PC-3 (cell line): ENCODE data around the gene RIMKLA.

ENCODE experiments used
- EZH2 ChIP-seq: fragments of 300-600 bp; sonication (generic); IDR thresholded peaks from one replicate; pipeline ENCODE4 v1.6.1; 2017; ENCODE audit warnings: antibody characterized with exemption, mild to moderate bottlenecking, low read length; ENCODE audit not compliant: unreplicated experiment
- TF ChIP-seq, protein P1 (sequence below): fragments of 300-600 bp; sonication (generic); conservative IDR thresholded peaks from 2 replicates; pipeline ENCODE4 v1.5.1; 2017; ENCODE audit warnings: antibody characterized with exemption, low read depth, mild to moderate bottlenecking, low read length

DNA sequence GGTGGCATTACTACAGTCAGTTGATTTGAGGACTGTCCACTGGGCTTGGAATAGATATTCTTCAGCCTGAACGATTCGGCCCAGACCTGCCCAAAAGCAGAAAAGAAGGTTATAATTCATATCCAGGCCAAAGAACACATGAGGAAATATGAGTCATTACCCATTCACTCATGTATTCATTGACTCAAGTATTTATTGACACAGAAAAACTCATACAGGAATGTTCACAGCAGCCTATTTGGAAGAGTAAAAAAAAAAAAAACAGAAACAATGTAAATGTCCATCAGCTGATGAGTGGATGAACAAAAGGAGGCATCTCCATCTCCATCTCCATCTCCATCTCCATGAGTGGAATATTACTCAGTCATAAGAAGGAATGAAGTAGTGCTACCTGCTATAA lies 59.3 kb downstream of the RIMKLA start:
- TF ChIP-seq, protein P1, sequence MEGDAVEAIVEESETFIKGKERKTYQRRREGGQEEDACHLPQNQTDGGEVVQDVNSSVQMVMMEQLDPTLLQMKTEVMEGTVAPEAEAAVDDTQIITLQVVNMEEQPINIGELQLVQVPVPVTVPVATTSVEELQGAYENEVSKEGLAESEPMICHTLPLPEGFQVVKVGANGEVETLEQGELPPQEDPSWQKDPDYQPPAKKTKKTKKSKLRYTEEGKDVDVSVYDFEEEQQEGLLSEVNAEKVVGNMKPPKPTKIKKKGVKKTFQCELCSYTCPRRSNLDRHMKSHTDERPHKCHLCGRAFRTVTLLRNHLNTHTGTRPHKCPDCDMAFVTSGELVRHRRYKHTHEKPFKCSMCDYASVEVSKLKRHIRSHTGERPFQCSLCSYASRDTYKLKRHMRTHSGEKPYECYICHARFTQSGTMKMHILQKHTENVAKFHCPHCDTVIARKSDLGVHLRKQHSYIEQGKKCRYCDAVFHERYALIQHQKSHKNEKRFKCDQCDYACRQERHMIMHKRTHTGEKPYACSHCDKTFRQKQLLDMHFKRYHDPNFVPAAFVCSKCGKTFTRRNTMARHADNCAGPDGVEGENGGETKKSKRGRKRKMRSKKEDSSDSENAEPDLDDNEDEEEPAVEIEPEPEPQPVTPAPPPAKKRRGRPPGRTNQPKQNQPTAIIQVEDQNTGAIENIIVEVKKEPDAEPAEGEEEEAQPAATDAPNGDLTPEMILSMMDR: no peak
- no peak for TF ChIP-seq EZH2
